ENCODE results near the gene PLA2G4B.

DNA sequence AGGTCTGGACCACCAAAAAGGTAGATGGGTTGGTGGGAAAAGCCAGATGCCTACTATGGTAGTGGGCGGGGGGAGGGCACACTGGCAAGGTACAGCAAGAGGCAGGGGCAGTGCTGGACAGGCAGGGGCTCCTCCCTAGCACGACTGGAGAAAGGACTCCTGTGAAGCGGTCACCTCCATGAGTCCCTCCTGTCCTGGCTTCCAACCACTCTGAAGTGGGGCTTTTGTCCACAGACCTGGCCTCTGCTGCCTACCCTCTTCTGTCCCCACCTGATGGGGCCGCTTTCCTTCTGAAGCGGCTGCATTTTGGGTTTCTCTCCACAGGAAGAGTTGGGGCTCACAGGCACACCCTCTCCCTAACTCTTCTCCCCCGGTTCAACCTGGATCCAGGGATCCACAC is 57.9 kb downstream of the PLA2G4B start:
- TF ChIP-seq NR2C2 (CRISPR knock-in tag; IDR thresholded peaks at IDR 0.05) = no peak
- TF ChIP-seq, protein P1, sequence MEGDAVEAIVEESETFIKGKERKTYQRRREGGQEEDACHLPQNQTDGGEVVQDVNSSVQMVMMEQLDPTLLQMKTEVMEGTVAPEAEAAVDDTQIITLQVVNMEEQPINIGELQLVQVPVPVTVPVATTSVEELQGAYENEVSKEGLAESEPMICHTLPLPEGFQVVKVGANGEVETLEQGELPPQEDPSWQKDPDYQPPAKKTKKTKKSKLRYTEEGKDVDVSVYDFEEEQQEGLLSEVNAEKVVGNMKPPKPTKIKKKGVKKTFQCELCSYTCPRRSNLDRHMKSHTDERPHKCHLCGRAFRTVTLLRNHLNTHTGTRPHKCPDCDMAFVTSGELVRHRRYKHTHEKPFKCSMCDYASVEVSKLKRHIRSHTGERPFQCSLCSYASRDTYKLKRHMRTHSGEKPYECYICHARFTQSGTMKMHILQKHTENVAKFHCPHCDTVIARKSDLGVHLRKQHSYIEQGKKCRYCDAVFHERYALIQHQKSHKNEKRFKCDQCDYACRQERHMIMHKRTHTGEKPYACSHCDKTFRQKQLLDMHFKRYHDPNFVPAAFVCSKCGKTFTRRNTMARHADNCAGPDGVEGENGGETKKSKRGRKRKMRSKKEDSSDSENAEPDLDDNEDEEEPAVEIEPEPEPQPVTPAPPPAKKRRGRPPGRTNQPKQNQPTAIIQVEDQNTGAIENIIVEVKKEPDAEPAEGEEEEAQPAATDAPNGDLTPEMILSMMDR (IDR thresholded peaks at IDR 0.05) = no peak
- no peak for TF ChIP-seq ZNF416 (CRISPR knock-in tag; IDR thresholded peaks at IDR 0.05)
- no peak for TF ChIP-seq GABPB1 (CRISPR knock-in tag; IDR thresholded peaks at IDR 0.05)
- TF ChIP-seq, protein P2, sequence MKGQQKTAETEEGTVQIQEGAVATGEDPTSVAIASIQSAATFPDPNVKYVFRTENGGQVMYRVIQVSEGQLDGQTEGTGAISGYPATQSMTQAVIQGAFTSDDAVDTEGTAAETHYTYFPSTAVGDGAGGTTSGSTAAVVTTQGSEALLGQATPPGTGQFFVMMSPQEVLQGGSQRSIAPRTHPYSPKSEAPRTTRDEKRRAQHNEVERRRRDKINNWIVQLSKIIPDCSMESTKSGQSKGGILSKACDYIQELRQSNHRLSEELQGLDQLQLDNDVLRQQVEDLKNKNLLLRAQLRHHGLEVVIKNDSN (CRISPR knock-in tag; IDR thresholded peaks at IDR 0.05) = no peak
- TF ChIP-seq ZNF317 (CRISPR knock-in tag; IDR thresholded peaks at IDR 0.05; ENCODE audit: borderline replicate concordance, low read depth) = no peak
